Psoas muscle (tissue), 8 donors: ENCODE measurements around the gene SORL1. TPM values are rescaled to one million over a fixed set of nuclear protein-coding genes. Genes with fewer than 3 reads are reported as not detected.
A peak's percentile ranks its signal among the peaks of the same experiment; 100 is the strongest.

Experiments
- ATAC-seq, 4 donors: fragments of 200-7000 bp; cut with Tn5 transposase; one replicate each; pipeline ENCODE4 v1.9.1; 2020; ENCODE audit warnings: moderate library complexity in 3 of 4, mild to moderate bottlenecking in 2 of 4
- DNase-seq, 2 donors: peaks; one replicate each; pipeline ENCODE4 v3.0.0-alpha.2; 2020
- H3K27ac ChIP-seq: fragments of 200-600 bp; one replicate; pipeline ENCODE4 v1.8.0; 2022
- H3K27me3 ChIP-seq, 3 donors: fragments of 200-600 bp in 1 of 3; one replicate each; pipeline versions ENCODE4 v1.6.1 to v1.8.0; 2013 to 2022; ENCODE audit warnings: low read length in 2 of 3, mild to moderate bottlenecking in 2 of 3, moderate library complexity in 1 of 3; ENCODE audit not compliant: insufficient read depth in 3 of 3
- H3K36me3 ChIP-seq, 2 donors: fragments of 200-600 bp in 1 of 2; one replicate each; pipeline versions ENCODE4 v1.6.1 to v1.8.0; 2013 to 2022; ENCODE audit warnings: low read depth in 1 of 2, mild to moderate bottlenecking in 1 of 2, moderate library complexity in 1 of 2; ENCODE audit not compliant: insufficient read depth in 1 of 2
- H3K4me1 ChIP-seq: fragments of 200-600 bp; one replicate; pipeline ENCODE4 v1.8.0; 2022
- H3K4me3 ChIP-seq: fragments of 200-600 bp; one replicate; pipeline ENCODE4 v1.8.0; 2022; ENCODE audit warnings: mild to moderate bottlenecking
- H3K9me3 ChIP-seq: fragments of 200-600 bp; one replicate; pipeline ENCODE4 v1.8.0; 2022
- WGBS, 3 donors: extraction: QIAGEN DNeasy Blood & Tissue Kit; methylation state at CpG; one replicate each; pipeline versions ENCODE4 v1.1.6 to v1.1.7; 2013; 5-methylcytosine and 5-hydroxymethylcytosine counted together
- intact Hi-C, 2 donors: fragments of 100-400 bp; cut with DNase I; formaldehyde crosslinking; loops; one replicate each; pipeline versions ENCODE4 v1.11.0 to v1.14.2; 2022
- polyA plus RNA-seq, 3 donors: library from polyadenylated mRNA; stranded (reverse); fragments of 200-250 nt; gene quantifications; one replicate each; pipeline ENCODE4 v1.2.3, GENCODE V29; 2013
- total RNA-seq, 4 donors: library from RNA; stranded (reverse); fragmentation: NEBNext Ultra II Directional in 2 of 4; extraction: Animal tissue kit (Norgen Biotek cat#: 25700) in 2 of 4; gene quantifications; one replicate each; pipeline versions ENCODE4 v1.2.1 to v1.2.4, GENCODE V29; 2021 to 2023
- TF ChIP-seq, protein P1 (sequence below): fragments of 200-600 bp; IDR thresholded peaks from one replicate; pipeline ENCODE4 v1.8.0; 2022; ENCODE audit warnings: antibody characterized with exemption
- donor health status: healthy with polysubstance abuse.
- donor health status: DM: no; HTN: no; CAD: no; lungs with moderate emphysema.
- donor health status: Bipolar disorder and iron deficiency.
- donor health status: healthy.
- donor health status: DM: yes; HTN: yes; CAD: no.
- donor health status: DM: no; HTN: no; CAD: no.
- donor health status: DM: no; HTN: no; CAD: no.
- donor health status: DM: yes; HTN: yes; CAD: no.

Gene SORL1
- total and polyA plus RNA-seq, 7 donors = 0.07 to 3.3 (median 1.5) TPM

DNA sequence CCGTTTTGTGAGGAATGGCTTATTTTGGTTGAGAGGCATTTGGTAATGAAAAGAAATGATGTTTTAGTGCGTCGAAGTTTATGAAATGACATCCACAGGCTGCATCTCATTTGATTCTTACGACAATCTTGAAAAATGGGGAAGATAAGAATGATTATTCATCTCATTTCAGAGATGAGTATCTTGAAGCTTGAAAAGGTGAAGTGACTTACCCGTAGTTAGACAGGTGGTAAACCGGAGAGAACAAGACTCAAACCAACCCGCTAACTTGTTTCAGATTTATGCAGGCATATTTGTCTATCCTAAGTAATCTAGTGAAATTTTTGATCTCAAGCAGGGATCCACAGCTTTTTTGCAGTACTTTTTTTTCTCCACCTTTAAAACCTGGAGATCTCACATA, 9.7 kb downstream of the SORL1 start:
- no peaks in the 10 kb centered on the region for H3K9me3 ChIP-seq
- no peaks in the 10 kb centered on the region for H3K4me1 ChIP-seq
- 93 to 94% (median 94%) methylated on average over 7 of the region's 7 CpGs for WGBS, 3 donors
- DNase-seq = no peak
- intact Hi-C loops = no loop called here
- no peak overlapping the region for H3K4me3 ChIP-seq
- TF ChIP-seq, protein P1, sequence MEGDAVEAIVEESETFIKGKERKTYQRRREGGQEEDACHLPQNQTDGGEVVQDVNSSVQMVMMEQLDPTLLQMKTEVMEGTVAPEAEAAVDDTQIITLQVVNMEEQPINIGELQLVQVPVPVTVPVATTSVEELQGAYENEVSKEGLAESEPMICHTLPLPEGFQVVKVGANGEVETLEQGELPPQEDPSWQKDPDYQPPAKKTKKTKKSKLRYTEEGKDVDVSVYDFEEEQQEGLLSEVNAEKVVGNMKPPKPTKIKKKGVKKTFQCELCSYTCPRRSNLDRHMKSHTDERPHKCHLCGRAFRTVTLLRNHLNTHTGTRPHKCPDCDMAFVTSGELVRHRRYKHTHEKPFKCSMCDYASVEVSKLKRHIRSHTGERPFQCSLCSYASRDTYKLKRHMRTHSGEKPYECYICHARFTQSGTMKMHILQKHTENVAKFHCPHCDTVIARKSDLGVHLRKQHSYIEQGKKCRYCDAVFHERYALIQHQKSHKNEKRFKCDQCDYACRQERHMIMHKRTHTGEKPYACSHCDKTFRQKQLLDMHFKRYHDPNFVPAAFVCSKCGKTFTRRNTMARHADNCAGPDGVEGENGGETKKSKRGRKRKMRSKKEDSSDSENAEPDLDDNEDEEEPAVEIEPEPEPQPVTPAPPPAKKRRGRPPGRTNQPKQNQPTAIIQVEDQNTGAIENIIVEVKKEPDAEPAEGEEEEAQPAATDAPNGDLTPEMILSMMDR = no peak
- no peak for ATAC-seq
- no peak overlapping the region for H3K27ac ChIP-seq
- no peaks in the 10 kb centered on the region for H3K27me3 ChIP-seq
- H3K36me3 ChIP-seq = no peaks in the 10 kb centered on the region

DNA sequence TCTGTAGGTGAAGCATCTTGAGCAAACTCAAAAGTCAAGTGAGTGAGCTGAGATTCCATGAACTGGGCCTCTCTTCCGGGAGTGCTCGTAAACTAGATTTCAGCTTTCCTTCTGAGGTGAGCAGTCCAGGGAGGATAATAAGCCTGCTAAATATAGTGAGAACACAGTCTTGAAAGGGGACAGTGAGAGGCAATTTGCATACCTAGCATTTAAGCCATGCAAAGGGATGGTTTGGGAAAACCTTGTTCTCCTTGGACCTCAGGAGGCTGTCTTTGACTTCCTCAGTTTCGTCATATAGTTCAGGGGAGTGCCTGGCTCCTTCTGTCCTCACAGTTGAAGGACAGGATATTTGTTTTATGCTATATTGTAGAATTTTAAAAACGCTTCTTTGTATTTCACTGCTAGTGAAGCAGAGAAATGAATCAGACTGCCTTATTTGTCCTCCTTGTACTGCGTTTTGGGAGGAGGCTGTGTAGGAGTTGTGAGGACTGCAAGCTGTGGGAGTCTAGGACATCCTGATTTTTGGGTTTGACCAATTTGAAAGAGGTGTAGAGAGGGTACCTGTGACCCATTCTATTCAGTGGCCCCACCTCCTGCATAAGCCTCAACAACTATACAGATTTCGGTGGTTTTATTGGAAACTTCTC, 11.7 kb downstream of the SORL1 start:
- Histone ChIP-seq H3K27me3 (peaks cover 0 to 1% (median 0%) of the 10 kb centered on the region in 3 donors), H3K9me3 (no peaks in the 10 kb centered on the region), H3K36me3 (no peaks in the 10 kb centered on the region), H3K4me3 (no peak overlapping the region), H3K4me1 (no peaks in the 10 kb centered on the region), H3K27ac (no peak overlapping the region)
- DNase-seq (no peak), ATAC-seq (no peak)
- intact Hi-C loops = no loop called here
- 88 to 92% (median 92%) methylated on average over 6 of the region's 6 CpGs for WGBS, 3 donors
- TF ChIP-seq, protein P1 = no peak

DNA sequence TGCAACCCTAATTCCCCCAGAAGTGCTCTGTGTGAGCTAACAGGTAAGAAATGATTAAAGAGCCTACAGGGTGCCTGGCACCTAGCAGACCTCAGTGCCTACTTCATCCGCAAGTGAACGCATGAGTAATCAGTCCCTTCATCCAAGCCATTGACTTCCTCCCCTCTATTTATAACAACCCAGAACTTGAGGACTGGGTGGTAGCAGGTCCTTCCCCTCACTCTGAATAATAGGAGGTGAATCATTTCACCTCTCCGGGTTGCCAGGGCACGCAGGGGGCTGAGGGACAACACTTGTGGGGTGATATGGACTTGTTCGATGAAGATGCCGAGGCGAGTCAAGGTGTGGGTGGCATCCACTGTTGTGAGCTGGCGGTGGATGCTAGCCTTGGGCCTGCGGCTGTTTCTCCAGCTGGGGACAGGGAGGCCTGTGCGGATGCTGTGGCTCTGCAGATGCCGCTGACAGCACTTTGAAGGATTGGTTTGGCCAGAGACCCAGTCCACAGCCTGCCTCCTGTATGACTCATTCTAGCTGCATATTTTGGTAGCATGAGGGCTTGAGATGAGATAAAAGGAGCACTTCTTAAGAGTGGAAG, 12.3 kb downstream of the SORL1 start:
- DNase-seq = peak; percentile 53 to 56
- no peaks in the 10 kb centered on the region for H3K4me1 ChIP-seq
- H3K36me3 ChIP-seq = no peaks in the 10 kb centered on the region
- H3K9me3 ChIP-seq = no peaks in the 10 kb centered on the region
- no peak overlapping the region for H3K27ac ChIP-seq
- H3K27me3 ChIP-seq = peaks cover 0 to 6% (median 0%) of the 10 kb centered on the region in 3 donors
- H3K4me3 ChIP-seq = no peak overlapping the region
- ATAC-seq = peak; percentile 58 to 88 (median 77)
- intact Hi-C loops = no loop called here
- TF ChIP-seq, protein P1 = no peak
- WGBS, 3 donors = 54 to 80% (median 57%) methylated on average over 11 of the region's 11 CpGs

DNA sequence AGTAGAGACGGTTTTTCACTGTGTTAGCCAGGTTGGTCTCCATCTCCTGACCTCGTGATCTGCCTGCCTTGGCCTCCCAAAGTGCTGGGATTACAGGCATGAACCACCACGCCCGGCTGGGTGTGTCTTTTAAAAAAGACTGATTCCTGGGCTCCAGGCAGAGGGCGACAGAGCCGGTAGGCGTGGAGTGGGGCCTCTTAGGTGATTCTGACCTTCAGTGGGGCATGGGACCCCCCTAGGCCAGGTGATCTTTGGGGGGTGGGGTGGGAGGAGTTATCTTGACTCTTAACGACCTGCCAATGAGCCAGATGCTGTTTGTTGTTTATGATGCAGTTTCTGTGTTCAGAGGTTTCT, 13.6 kb downstream of the SORL1 start:
- Histone ChIP-seq H3K27ac (no peak overlapping the region), H3K36me3 (no peaks in the 10 kb centered on the region), H3K4me1 (no peaks in the 10 kb centered on the region), H3K4me3 (no peak overlapping the region), H3K27me3 (peaks cover 0 to 6% (median 0%) of the 10 kb centered on the region in 3 donors), H3K9me3 (no peaks in the 10 kb centered on the region)
- TF ChIP-seq, protein P1 = no peak
- 68 to 81% (median 73%) methylated on average over 8 of the region's 8 CpGs for WGBS, 3 donors
- ATAC-seq (no peak), DNase-seq (no peak)
- intact Hi-C loops = no loop called here
